ENCODE measurements around the gene DIRAS2.

- no peak for TF ChIP-seq ZNF121 (tag by site-specific recombination; IDR thresholded peaks at IDR 0.05)
- no peak for TF ChIP-seq CTCF (tag by site-specific recombination; IDR thresholded peaks at IDR 0.05)
- TF ChIP-seq ZNF274 (IDR thresholded peaks at IDR 0.05; ENCODE audit: low read length): no peak
- no peak for TF ChIP-seq ZNF274 (tag by site-specific recombination; IDR thresholded peaks at IDR 0.05; ENCODE audit: borderline replicate concordance)
- no peak for TF ChIP-seq PRDM10 (tag by site-specific recombination; IDR thresholded peaks at IDR 0.05)
- no peak for TF ChIP-seq REST (tag by site-specific recombination; IDR thresholded peaks at IDR 0.05)
- no peak for TF ChIP-seq ZNF24 (tag by site-specific recombination; IDR thresholded peaks at IDR 0.05)
- TF ChIP-seq ZBTB1 (tag by site-specific recombination; IDR thresholded peaks at IDR 0.05): no peak
- no peak for TF ChIP-seq ZNF521 (tag by site-specific recombination; IDR thresholded peaks at IDR 0.05)
- TF ChIP-seq BCL11A (tag by site-specific recombination; IDR thresholded peaks at IDR 0.05; ENCODE audit: low read depth): no peak
- no peak for TF ChIP-seq ZNF660 (tag by site-specific recombination; IDR thresholded peaks at IDR 0.05)
- no peak for TF ChIP-seq SCRT1 (tag by site-specific recombination; IDR thresholded peaks at IDR 0.05; ENCODE audit: borderline replicate concordance)
- no peak for TF ChIP-seq ZNF610 (tag by site-specific recombination; IDR thresholded peaks at IDR 0.05; ENCODE audit: borderline replicate concordance)
- no peak for TF ChIP-seq PBX3 (CRISPR knock-in tag; IDR thresholded peaks at IDR 0.05)
Measured at GRCh38 chr9:90611121-90611520, 31.5 kb downstream of the DIRAS2 start.

Data from HEK293 (cell line).